NCI-H1694 treated with DMSO at 0.1 percent for 48 hours (cell line): ENCODE results near the gene FAR1.

Experiments
- DNase-seq: peaks from one replicate; lab custom pipeline; 2025; lab: John Stamatoyannopoulos, UW

Gene FAR1

DNA sequence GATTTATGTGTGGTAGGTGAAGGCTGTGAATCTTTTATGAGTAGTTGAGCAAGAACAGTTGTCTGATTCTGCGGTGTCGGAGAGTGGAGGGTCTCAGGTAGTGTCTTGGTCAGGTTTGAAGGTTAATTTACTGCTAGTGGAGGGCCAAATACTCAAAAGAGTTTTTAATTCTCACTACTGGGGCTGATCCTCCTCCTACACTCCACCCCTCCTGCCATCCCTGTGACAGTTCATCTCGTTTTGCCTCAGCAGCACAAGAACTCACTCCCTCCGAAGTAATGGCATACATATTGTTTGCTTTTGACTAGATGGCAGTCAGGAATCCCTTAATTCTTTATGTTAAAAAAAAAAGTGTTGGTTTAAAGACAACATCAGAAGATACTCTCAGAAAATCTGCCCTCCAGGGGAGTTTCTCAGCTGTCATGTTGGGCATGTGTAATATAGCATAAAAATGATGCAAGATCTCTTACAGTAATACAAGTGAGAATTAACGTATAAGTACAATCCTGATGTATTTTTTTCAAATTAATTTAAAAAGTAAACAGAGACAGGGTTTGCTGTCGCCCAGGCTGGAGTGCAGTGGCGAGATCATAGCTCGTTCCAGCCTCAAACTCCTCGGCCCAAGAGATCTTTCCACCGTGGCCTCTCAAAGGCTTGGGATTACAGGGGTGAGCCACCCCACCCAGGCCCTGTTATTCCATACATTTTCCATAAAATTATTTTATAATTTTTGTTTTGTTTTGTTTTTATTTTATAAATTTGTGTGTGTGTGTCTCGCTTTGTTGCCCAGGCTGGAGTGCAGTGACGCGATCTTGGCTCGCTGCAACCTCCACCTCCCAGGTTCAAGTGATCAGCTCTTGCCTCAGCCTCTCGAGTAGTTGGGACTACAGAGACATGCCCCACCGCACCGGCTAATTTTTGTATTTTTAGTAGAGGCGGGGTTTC, 1.3 kb downstream of the FAR1 start:
- no peak for DNase-seq

GRCh38 chr11:13672576-13673210, 4.2 kb downstream of the FAR1 start:
- DNase-seq = no peak

GRCh38 chr11:13674799-13675509, 6.5 kb downstream of the FAR1 start:
- peak; percentile 4 for DNase-seq

DNA sequence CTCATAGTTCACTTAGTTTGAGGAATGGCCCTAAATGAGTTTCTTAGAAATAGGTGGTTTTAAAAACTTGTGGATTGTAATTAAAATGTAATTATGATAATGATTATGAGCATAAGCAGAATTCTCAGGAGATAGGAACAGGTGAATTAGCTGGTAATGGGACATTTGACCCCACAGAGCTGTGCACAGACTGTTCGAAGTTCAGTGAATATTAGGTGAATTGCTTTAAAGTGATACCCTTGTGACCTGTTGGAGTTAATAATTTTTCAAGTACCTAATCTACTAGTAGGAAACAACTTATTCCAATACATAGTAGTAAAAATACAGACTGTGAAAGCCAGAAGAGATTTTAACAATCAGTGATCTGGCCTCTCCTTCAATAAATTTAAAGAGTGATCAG, 8.1 kb downstream of the FAR1 start:
- no peak for DNase-seq

GRCh38 chr11:13679768-13680167, 11.3 kb downstream of the FAR1 start:
- no peak for DNase-seq

- no peak for DNase-seq
These were observed 12.2 kb downstream of the FAR1 start for GRCh38 chr11:13680501-13681264.

GRCh38 chr11:13681446-13681845, 13.0 kb downstream of the FAR1 start:
- no peak for DNase-seq

DNA sequence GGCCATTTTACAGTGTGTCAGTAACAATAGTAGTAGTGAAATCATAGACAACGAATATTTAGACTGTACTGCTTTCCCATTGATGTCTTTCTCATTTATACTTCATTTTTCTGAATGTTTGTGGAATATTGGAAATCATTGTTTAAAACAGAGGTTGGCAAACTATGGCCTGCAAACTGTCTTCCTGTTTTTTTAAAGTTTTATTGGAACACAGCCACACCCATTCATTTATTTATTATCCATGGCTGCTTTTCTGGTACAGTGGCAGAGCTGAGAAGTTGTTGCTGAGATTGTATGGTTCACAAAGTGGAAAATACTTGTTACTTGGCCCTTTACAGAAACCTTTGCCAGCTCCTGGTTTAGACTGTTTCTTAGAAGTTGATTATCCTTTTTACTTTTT, 13.7 kb downstream of the FAR1 start:
- no peak for DNase-seq

GRCh38 chr11:13685461-13686108, 17.1 kb downstream of the FAR1 start:
- DNase-seq = no peak

DNA sequence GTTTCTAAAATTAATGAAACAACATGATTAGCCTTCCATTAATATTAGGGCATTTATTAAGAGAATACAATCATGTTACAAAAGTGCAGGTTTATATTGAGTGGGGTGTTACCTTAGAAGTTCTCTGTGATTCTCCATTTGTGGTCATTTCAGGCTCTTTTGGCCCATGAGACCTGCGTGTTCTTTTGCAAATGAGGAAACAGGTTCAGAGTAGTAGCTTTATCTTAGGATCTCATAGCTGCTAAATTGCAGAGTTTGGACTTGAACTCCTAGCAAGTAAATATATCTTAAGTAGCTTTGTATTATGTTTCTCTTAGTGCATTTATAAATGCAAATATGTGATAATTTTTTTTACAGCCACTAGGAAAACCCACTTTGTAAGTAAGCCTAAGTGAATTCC, 18.3 kb downstream of the FAR1 start:
- DNase-seq = no peak

GRCh38 chr11:13687271-13687670, 18.8 kb downstream of the FAR1 start:
- DNase-seq = no peak

- DNase-seq = no peak
These were observed 22.9 kb downstream of the FAR1 start for GRCh38 chr11:13691286-13691899.

DNA sequence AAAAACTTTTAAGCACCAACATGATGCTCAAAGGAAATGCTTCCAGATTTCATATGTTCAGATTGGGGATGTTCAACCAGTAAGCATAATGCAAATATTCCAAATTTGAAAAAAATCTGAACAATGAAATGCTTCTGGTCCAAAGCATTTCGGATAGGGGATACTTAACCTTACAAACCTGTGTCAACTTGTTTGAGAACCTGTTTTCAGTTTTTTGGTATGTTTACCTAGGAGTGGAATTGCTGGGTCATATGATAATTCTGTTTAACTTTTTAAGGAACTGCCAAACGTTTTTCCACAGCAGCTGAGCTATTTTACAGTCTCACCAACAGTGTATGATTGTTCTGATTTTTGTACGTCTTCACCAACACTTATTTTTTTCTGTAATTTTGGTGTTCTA, 23.7 kb downstream of the FAR1 start:
- no peak for DNase-seq

- DNase-seq = no peak
These were observed 25.6 kb downstream of the FAR1 start for GRCh38 chr11:13694115-13694514.

GRCh38 chr11:13695886-13696285, 27.4 kb downstream of the FAR1 start:
- no peak for DNase-seq

GRCh38 chr11:13697710-13698109, 29.2 kb downstream of the FAR1 start:
- DNase-seq = no peak

DNA sequence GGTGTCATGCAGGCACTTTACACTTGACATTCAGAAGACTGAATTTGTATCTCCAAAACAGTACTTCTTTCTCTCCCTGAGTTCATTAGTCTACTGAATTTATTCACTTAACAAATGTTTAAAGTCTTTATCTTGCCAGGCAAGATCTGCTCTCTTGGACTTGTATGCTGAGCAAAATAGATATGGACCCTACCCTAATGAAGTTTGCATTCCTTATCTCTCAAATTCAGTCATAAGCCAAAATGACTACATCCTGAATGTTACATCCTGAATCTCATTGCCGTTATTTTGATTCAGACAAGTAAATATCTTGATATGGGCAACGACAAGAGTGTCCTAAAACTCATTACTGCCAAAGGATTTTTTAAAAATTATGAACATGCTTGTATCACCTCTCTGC, 29.7 kb downstream of the FAR1 start:
- DNase-seq = no peak

DNA sequence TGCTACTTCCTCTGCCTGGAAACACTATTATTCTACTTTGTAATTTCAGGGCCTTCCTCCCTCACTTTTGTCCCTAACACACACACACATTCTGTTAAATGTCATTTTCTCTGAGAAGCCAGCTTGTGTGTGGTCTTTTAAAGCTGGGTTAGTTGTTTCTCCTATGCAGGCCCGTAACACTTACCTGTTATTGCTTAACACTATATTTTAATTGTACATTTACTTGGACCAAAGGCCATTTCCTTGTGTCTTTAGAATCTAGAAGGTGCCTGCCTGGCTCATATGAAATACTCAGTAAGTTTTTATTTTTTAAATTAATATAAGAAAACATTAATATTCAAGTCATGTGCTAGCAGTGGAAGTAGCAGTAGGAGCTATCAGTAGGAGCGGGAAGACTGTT, 30.6 kb downstream of the FAR1 start:
- no peak for DNase-seq

DNA sequence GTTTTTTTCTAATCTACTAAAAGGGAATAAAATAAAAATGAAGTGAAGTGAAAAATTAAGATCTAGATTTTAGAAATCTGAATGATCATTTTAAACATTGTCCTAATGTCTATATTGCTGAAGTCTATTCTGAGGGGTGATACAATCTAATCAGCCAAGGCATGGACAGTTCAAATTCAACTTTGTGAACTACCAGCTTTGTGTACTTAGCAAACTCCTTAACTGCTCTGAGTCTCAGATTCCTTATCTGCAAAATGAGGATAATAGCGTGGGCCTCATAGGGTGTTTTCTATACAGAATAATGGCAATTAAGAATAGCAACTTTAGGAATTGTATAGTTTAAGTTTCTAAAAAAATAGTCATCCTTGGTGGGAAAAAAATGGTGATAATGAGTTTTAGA, 31.4 kb downstream of the FAR1 start:
- no peak for DNase-seq

DNA sequence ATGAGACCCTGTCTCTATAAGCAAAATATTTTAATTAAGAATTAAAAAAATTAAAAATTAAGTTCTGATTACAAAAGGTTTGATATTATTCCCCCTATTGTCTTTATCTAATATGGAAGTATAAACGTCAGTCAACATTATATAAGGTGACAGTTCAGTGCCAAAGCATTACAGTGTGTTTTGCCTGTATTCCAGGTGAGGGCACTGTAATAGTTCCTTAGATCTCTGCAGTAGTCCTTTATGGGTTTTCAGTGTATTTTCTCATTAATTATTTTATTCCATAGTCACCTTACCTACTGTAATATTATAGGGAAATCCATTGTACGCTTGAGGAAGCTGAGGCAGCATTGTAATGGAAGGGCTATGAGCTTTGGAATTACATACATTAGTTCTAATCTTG, 33.0 kb downstream of the FAR1 start:
- DNase-seq = no peak

- DNase-seq = no peak
These were observed 33.6 kb downstream of the FAR1 start for GRCh38 chr11:13702071-13702470.
